Uterus (tissue), 4 donors: ENCODE data around the gene HIVEP2. TPM values are rescaled to one million over a fixed set of nuclear protein-coding genes. Genes with fewer than 3 reads are reported as not detected.

Experiments used
- DNase-seq, 2 donors: peaks; one replicate each; pipeline ENCODE4 v3.0.0-alpha.2; 2019 to 2020
- H3K27ac ChIP-seq, 2 donors: fragments of 200-600 bp; sonication (generic); 1 replicate in 1 of 2; 2 replicates in 1 of 2; pipeline ENCODE4 v1.5.1; 2016 to 2018
- H3K27me3 ChIP-seq, 2 donors: fragments of 200-600 bp; sonication (generic); one replicate each; pipeline ENCODE4 v1.5.1; 2018 to 2019; ENCODE audit warnings: control low read depth in 1 of 2
- H3K36me3 ChIP-seq, 2 donors: fragments of 200-600 bp; sonication (generic); one replicate each; pipeline ENCODE4 v1.5.1; 2019; ENCODE audit warnings: control low read depth in 1 of 2
- H3K4me1 ChIP-seq, 2 donors: fragments of 200-600 bp; sonication (generic); one replicate each; pipeline ENCODE4 v1.5.1; 2018 to 2019; ENCODE audit warnings: control low read depth in 1 of 2
- H3K4me3 ChIP-seq, 2 donors: fragments of 200-600 bp; sonication (generic); 1 replicate in 1 of 2; 2 replicates in 1 of 2; pipeline ENCODE4 v1.5.1; 2018 to 2019; ENCODE audit warnings: mild to moderate bottlenecking in 1 of 2
- H3K9me3 ChIP-seq, 2 donors: fragments of 200-600 bp; sonication (generic); one replicate each; pipeline ENCODE4 v1.5.1; 2019; ENCODE audit warnings: control low read depth in 1 of 2
- CTCF ChIP-seq, 4 experiments: fragments of 200-600 bp in 2 of 4; fragments of 450-650 bp in 2 of 4; sonication (generic) in 2 of 4; IDR thresholded peaks; one replicate each; pipeline ENCODE4 v1.5.1; 2016 to 2019; ENCODE audit warnings: antibody characterized with exemption in 4 of 4, mild to moderate bottlenecking in 2 of 4, moderate library complexity in 1 of 4
- POLR2A ChIP-seq, 2 donors: fragments of 450-650 bp; IDR thresholded peaks; one replicate each; pipeline ENCODE4 v1.6.1; 2016; ENCODE audit warnings: antibody characterized with exemption in 2 of 2, mild to moderate bottlenecking in 1 of 2, moderate library complexity in 1 of 2
- intact Hi-C: fragments of 100-400 bp; cut with DNase I; formaldehyde crosslinking; loops from one replicate; pipeline ENCODE4 v1.15.1; 2023; ENCODE audit warnings: low total_unique reads
- total RNA-seq, 4 donors: library from RNA; depleted of rRNA in 3 of 4; stranded (reverse); fragments of >200 nt in 3 of 4; gene quantifications; one replicate each; pipeline versions ENCODE4 v1.1.0 to v1.2.4, GENCODE V29; 2014 to 2023
- donor health status: DM: yes; HTN: yes; CAD: no.

The HIVEP2 gene
- total RNA-seq, 4 donors from 2014 or later: 11.0 to 24.7 (median 19.8) TPM

GRCh38 chr6:142867355-142867801 is 77.6 kb downstream of the HIVEP2 start:
- H3K4me3 ChIP-seq: no peak overlapping the region

GRCh38 chr6:142863981-142864380 is 81.0 kb downstream of the HIVEP2 start:
- Histone ChIP-seq H3K36me3 (no peaks in the 10 kb centered on the region), H3K4me3 (no peak overlapping the region), H3K4me1 (peaks cover 0 to 7% of the 10 kb centered on the region in 2 donors), H3K9me3 (no peaks in the 10 kb centered on the region), H3K27ac (no peak overlapping the region), H3K27me3 (no peaks in the 10 kb centered on the region)
- intact Hi-C loops: no loop called here
- TF ChIP-seq POLR2A (IDR thresholded peaks at IDR 0.05) (no peak), CTCF (IDR thresholded peaks at IDR 0.05) (no peak)
- no peak for DNase-seq

More at GRCh38 chr6:142867355-142867801, 77.6 kb downstream of the HIVEP2 start:
- TF ChIP-seq POLR2A (IDR thresholded peaks at IDR 0.05) (no peak), CTCF (IDR thresholded peaks at IDR 0.05) (no peak)
- H3K36me3 ChIP-seq: no peaks in the 10 kb centered on the region
- DNase-seq: no peak
- H3K27ac ChIP-seq: no peak overlapping the region
- intact Hi-C loops: no loop called here
- no peaks in the 10 kb centered on the region for H3K9me3 ChIP-seq
- H3K27me3 ChIP-seq: no peaks in the 10 kb centered on the region
- H3K4me1 ChIP-seq: peaks cover 0 to 7% of the 10 kb centered on the region in 2 donors

DNA sequence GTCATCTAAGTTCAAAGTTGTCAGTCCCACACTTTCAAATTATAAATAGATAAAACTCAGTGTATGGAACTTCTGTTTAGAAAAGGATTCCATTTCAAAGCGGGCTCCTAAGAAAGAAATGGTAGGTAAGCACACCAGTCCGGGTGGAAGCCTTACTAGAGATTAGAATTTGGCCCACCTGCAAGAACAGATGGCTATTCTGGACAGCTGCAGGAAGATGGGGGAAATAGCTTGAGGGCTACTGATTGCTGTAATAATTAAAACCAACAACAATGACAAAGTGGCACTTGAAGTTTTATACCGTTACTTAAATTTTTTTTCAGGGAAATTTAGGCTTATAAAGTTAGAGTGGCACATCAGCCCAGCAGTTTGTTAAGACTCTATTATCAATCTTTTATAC is 83.3 kb downstream of the HIVEP2 start:
- DNase-seq: no peak
- H3K4me1 ChIP-seq: peaks cover 0 to 3% of the 10 kb centered on the region in 2 donors
- H3K4me3 ChIP-seq: no peak overlapping the region
- H3K36me3 ChIP-seq: no peaks in the 10 kb centered on the region
- TF ChIP-seq CTCF (IDR thresholded peaks at IDR 0.05) (no peak), POLR2A (IDR thresholded peaks at IDR 0.05) (no peak)
- intact Hi-C loops: no loop called here
- H3K27ac ChIP-seq: no peak overlapping the region
- no peaks in the 10 kb centered on the region for H3K27me3 ChIP-seq
- no peaks in the 10 kb centered on the region for H3K9me3 ChIP-seq

- Histone ChIP-seq H3K4me3 (no peak overlapping the region), H3K9me3 (no peaks in the 10 kb centered on the region), H3K27me3 (no peaks in the 10 kb centered on the region), H3K4me1 (peaks cover 0 to 3% of the 10 kb centered on the region in 2 donors), H3K27ac (no peak overlapping the region), H3K36me3 (no peaks in the 10 kb centered on the region)
- TF ChIP-seq POLR2A (IDR thresholded peaks at IDR 0.05) (no peak), CTCF (IDR thresholded peaks at IDR 0.05) (no peak)
- intact Hi-C loops: no loop called here
- no peak for DNase-seq
Measured at GRCh38 chr6:142860498-142860897, 84.5 kb downstream of the HIVEP2 start.

- Histone ChIP-seq H3K4me1 (no peaks in the 10 kb centered on the region), H3K4me3 (no peak overlapping the region)
- TF ChIP-seq POLR2A (IDR thresholded peaks at IDR 0.05) (no peak), CTCF (IDR thresholded peaks at IDR 0.05) (no peak)
Measured at GRCh38 chr6:142857796-142858555, 87.0 kb downstream of the HIVEP2 start.

More at GRCh38 chr6:142857796-142858555, 87.0 kb downstream of the HIVEP2 start:
- no peak for DNase-seq
- intact Hi-C loops: no loop called here
- no peaks in the 10 kb centered on the region for H3K36me3 ChIP-seq
- no peaks in the 10 kb centered on the region for H3K27me3 ChIP-seq
- H3K9me3 ChIP-seq: no peaks in the 10 kb centered on the region
- H3K27ac ChIP-seq: no peak overlapping the region
